ENCODE results near the gene FBN2. TPM values are rescaled to one million over a fixed set of nuclear protein-coding genes. Genes with fewer than 3 reads are reported as not detected.

Gene FBN2
- total and polyA plus RNA-seq, 2 experiments from 2014 or later = 41.0 to 143 TPM

DNA sequence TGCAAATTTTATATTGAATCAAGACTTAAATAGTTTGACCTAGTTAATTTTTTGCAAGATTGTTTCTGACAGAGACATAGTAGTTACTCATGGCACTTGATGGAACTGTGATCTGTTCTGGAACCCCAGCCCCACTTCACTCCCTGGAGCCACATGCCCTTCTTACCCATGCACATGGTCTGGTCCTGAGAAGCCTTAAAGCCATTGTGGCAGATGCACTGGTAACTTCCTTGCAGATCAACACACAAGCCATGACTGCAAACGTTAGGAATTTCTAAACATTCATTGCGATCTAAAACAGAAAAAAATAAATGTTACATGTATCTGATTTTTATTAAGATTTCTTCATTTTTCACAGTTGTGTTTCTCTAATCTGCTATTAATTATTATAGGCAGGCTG lies 233.3 kb downstream of the FBN2 start:
- peaks cover 6% of the 10 kb centered on the region for H3K36me3 ChIP-seq (replicated peaks; ENCODE audit: insufficient read depth, low read depth)
- H3K79me2 ChIP-seq = no peaks in the 10 kb centered on the region
- no peak overlapping the region for H3K4me3 ChIP-seq
- H3K9me2 ChIP-seq (replicated peaks; ENCODE audit: insufficient read depth) = no peaks in the 10 kb centered on the region
- H2AFZ ChIP-seq = no peak overlapping the region
- no peak for DNase-seq (ENCODE audit: low spot score)
- no peaks in the 10 kb centered on the region for H3K9me3 ChIP-seq (ENCODE audit: low read depth)
- 80% methylated on average over 2 of the region's 2 CpGs for WGBS (ENCODE audit: low lambda C conversion rate, missing lambda C conversion rate)
- no peaks in the 10 kb centered on the region for H4K20me1 ChIP-seq (ENCODE audit: insufficient read depth, poor library complexity, severe bottlenecking)
- H3K27me3 ChIP-seq = no peaks in the 10 kb centered on the region
- H3K27ac ChIP-seq = no peak overlapping the region
- TF ChIP-seq, protein P1, sequence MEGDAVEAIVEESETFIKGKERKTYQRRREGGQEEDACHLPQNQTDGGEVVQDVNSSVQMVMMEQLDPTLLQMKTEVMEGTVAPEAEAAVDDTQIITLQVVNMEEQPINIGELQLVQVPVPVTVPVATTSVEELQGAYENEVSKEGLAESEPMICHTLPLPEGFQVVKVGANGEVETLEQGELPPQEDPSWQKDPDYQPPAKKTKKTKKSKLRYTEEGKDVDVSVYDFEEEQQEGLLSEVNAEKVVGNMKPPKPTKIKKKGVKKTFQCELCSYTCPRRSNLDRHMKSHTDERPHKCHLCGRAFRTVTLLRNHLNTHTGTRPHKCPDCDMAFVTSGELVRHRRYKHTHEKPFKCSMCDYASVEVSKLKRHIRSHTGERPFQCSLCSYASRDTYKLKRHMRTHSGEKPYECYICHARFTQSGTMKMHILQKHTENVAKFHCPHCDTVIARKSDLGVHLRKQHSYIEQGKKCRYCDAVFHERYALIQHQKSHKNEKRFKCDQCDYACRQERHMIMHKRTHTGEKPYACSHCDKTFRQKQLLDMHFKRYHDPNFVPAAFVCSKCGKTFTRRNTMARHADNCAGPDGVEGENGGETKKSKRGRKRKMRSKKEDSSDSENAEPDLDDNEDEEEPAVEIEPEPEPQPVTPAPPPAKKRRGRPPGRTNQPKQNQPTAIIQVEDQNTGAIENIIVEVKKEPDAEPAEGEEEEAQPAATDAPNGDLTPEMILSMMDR (IDR thresholded peaks at IDR 0.05; ENCODE audit: poor library complexity) = no peak
- TF ChIP-seq EZH2phosphoT487 (IDR thresholded peaks at IDR 0.05; ENCODE audit: low read depth, severe bottlenecking, unreplicated experiment) = no peak
- no peak overlapping the region for H3K4me2 ChIP-seq
- H3K4me1 ChIP-seq (ENCODE audit: insufficient read depth) = no peaks in the 10 kb centered on the region

GRCh38 chr5:128304088-128304487 lies 234.0 kb downstream of the FBN2 start:
- no peak overlapping the region for H3K4me2 ChIP-seq
- no peaks in the 10 kb centered on the region for H3K9me2 ChIP-seq (replicated peaks; ENCODE audit: insufficient read depth)
- no peak overlapping the region for H2AFZ ChIP-seq
- peak; percentile 19 for DNase-seq (ENCODE audit: low spot score)
- no peaks in the 10 kb centered on the region for H3K27me3 ChIP-seq
- peaks cover 6% of the 10 kb centered on the region for H3K36me3 ChIP-seq (replicated peaks; ENCODE audit: insufficient read depth, low read depth)
- TF ChIP-seq, protein P1 (IDR thresholded peaks at IDR 0.05; ENCODE audit: poor library complexity) = no peak
- TF ChIP-seq EZH2 (IDR thresholded peaks at IDR 0.05; ENCODE audit: borderline replicate concordance) (no peak), EZH2phosphoT487 (IDR thresholded peaks at IDR 0.05; ENCODE audit: low read depth, severe bottlenecking, unreplicated experiment) (no peak)
- H3K27ac ChIP-seq = no peak overlapping the region
- H3K79me2 ChIP-seq = no peaks in the 10 kb centered on the region
- H3K9me3 ChIP-seq (ENCODE audit: low read depth) = no peaks in the 10 kb centered on the region
- no peaks in the 10 kb centered on the region for H4K20me1 ChIP-seq (ENCODE audit: insufficient read depth, poor library complexity, severe bottlenecking)
- no peaks in the 10 kb centered on the region for H3K4me1 ChIP-seq (ENCODE audit: insufficient read depth)
- H3K4me3 ChIP-seq = no peak overlapping the region

- DNase-seq (ENCODE audit: low spot score) = no peak
- WGBS (ENCODE audit: low lambda C conversion rate, missing lambda C conversion rate) = 80% methylated on average over 1 of the region's 1 CpG
- Histone ChIP-seq H2AFZ (no peak overlapping the region), H3K9me3 (ENCODE audit: low read depth) (no peaks in the 10 kb centered on the region), H3K27me3 (no peaks in the 10 kb centered on the region), H3K4me1 (ENCODE audit: insufficient read depth) (no peaks in the 10 kb centered on the region), H4K20me1 (ENCODE audit: insufficient read depth, poor library complexity, severe bottlenecking) (no peaks in the 10 kb centered on the region), H3K27ac (no peak overlapping the region), H3K79me2 (no peaks in the 10 kb centered on the region), H3K36me3 (replicated peaks; ENCODE audit: insufficient read depth, low read depth) (peaks cover 6% of the 10 kb centered on the region), H3K4me2 (no peak overlapping the region), H3K4me3 (no peak overlapping the region), H3K9me2 (replicated peaks; ENCODE audit: insufficient read depth) (no peaks in the 10 kb centered on the region)
- no peak for TF ChIP-seq EZH2 (IDR thresholded peaks at IDR 0.05; ENCODE audit: borderline replicate concordance)
- no peak for TF ChIP-seq EZH2phosphoT487 (IDR thresholded peaks at IDR 0.05; ENCODE audit: low read depth, severe bottlenecking, unreplicated experiment)
- TF ChIP-seq, protein P1 (IDR thresholded peaks at IDR 0.05; ENCODE audit: poor library complexity) = no peak
Measured at GRCh38 chr5:128303593-128303992, 234.5 kb downstream of the FBN2 start.

DNA sequence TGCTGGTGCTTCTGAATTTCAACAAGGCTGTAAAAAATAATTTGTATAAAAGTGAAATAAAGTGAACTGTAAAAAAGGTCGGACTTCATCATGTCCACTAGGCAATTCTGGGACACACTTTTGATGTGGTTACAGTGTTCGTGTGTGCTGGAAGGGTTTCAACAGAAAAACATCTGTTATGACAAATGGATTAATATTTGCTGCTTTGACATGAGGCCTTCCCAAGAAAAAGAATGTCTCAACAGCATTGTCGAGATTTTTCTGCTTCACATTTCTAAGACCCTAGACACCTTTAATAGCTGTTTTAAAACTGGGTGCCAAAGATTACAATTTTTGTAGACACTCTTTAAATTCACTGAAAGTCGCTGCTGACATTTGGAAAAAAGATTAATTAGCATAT lies 237.9 kb downstream of the FBN2 start:
- Histone ChIP-seq H3K36me3 (replicated peaks; ENCODE audit: insufficient read depth, low read depth) (peaks cover 6% of the 10 kb centered on the region), H2AFZ (no peak overlapping the region), H3K79me2 (no peaks in the 10 kb centered on the region), H3K9me3 (ENCODE audit: low read depth) (no peaks in the 10 kb centered on the region), H3K4me3 (no peak overlapping the region), H3K4me2 (no peak overlapping the region), H3K27ac (no peak overlapping the region), H3K27me3 (no peaks in the 10 kb centered on the region), H4K20me1 (ENCODE audit: insufficient read depth, poor library complexity, severe bottlenecking) (no peaks in the 10 kb centered on the region), H3K9me2 (replicated peaks; ENCODE audit: insufficient read depth) (no peaks in the 10 kb centered on the region), H3K4me1 (ENCODE audit: insufficient read depth) (no peaks in the 10 kb centered on the region)
- DNase-seq (ENCODE audit: low spot score) = no peak
- 83% methylated on average over 4 of the region's 4 CpGs for WGBS (ENCODE audit: low lambda C conversion rate, missing lambda C conversion rate)
- no peak for TF ChIP-seq EZH2phosphoT487 (IDR thresholded peaks at IDR 0.05; ENCODE audit: low read depth, severe bottlenecking, unreplicated experiment)
- TF ChIP-seq, protein P1 (IDR thresholded peaks at IDR 0.05; ENCODE audit: poor library complexity) = no peak
